ENCODE data around the gene ANKRD35.

DNA sequence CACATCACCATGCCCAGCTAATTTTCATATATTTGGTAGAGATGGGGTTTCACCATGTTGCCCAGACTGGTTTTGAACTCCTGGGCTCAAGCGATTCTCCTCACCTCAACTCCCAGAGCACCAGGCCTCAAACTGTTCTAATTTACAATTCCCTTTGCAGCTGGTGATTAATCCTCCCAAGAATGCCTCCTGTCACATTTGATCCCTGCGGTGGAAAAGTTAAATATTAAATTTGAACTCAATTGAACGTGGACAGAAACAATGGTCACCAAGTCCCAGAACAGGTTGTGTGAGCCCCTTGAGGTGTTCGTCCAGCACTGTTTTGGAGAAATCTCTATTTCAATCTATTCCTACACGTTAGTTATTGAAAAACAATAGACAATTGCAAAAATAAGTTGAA lies 2.0 kb upstream of the ANKRD35 start:
- no peak for TF ChIP-seq POLR2A (IDR thresholded peaks at IDR 0.05; ENCODE audit: extremely low read depth, insufficient read length)
- TF ChIP-seq, protein P1, sequence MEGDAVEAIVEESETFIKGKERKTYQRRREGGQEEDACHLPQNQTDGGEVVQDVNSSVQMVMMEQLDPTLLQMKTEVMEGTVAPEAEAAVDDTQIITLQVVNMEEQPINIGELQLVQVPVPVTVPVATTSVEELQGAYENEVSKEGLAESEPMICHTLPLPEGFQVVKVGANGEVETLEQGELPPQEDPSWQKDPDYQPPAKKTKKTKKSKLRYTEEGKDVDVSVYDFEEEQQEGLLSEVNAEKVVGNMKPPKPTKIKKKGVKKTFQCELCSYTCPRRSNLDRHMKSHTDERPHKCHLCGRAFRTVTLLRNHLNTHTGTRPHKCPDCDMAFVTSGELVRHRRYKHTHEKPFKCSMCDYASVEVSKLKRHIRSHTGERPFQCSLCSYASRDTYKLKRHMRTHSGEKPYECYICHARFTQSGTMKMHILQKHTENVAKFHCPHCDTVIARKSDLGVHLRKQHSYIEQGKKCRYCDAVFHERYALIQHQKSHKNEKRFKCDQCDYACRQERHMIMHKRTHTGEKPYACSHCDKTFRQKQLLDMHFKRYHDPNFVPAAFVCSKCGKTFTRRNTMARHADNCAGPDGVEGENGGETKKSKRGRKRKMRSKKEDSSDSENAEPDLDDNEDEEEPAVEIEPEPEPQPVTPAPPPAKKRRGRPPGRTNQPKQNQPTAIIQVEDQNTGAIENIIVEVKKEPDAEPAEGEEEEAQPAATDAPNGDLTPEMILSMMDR (IDR thresholded peaks at IDR 0.05; ENCODE audit: low read depth, low read length): no peak
- TF ChIP-seq, protein P2, sequence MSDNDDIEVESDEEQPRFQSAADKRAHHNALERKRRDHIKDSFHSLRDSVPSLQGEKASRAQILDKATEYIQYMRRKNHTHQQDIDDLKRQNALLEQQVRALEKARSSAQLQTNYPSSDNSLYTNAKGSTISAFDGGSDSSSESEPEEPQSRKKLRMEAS (IDR thresholded peaks at IDR 0.05; ENCODE audit: low read depth, low read length): no peak

Measured in NB4 (cell line).